GM12872 (cell line): ENCODE results near the gene KIAA1217.

Source experiments
- TF ChIP-seq, protein P1 (sequence below): IDR thresholded peaks from 3 replicates; pipeline ENCODE4 v1.5.1; 2011; ENCODE audit warnings: low read depth, mild to moderate bottlenecking, low read length, moderate library complexity; ENCODE audit not compliant: insufficient read depth

The KIAA1217 gene

DNA sequence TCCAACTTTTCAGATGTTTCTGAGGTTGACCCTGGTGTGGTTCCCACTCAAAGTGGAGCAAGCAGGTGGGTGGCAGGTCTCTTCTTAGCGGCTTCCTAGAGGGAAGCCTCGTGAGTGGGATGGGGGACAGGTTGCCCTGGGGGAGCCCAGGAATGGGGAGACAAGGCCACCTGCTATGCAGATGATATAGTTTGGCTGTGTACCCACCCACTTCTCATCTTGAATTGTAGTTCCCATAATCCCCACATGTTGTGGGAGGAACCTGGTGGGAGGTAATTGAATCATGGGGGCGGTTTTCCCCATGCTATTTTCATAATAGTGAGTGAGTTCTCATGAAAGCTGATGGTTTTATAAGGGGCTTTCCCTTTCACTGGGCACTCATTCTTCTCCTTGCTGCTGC, 68.3 kb downstream of the KIAA1217 start:
- TF ChIP-seq, protein P1, sequence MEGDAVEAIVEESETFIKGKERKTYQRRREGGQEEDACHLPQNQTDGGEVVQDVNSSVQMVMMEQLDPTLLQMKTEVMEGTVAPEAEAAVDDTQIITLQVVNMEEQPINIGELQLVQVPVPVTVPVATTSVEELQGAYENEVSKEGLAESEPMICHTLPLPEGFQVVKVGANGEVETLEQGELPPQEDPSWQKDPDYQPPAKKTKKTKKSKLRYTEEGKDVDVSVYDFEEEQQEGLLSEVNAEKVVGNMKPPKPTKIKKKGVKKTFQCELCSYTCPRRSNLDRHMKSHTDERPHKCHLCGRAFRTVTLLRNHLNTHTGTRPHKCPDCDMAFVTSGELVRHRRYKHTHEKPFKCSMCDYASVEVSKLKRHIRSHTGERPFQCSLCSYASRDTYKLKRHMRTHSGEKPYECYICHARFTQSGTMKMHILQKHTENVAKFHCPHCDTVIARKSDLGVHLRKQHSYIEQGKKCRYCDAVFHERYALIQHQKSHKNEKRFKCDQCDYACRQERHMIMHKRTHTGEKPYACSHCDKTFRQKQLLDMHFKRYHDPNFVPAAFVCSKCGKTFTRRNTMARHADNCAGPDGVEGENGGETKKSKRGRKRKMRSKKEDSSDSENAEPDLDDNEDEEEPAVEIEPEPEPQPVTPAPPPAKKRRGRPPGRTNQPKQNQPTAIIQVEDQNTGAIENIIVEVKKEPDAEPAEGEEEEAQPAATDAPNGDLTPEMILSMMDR = no peak

DNA sequence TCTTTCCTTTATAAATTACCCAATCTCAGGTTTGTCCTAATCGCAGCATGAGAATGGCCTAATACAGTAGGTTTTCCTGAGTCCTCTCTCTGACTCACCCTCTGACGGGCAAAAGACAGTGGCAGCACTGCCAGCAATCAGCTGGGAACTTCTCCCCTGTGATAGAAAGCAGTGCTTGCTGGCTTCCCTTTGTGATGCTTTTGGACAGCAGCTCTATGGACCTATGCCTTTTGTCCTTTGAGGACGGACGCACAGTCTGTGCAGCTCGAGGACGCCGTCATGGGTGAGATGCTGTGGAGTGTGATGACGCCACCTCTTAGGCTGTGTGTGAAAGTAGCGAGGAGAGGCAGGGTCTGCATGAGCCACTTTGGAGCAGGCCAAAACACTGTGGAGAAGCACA, 68.8 kb downstream of the KIAA1217 start:
- TF ChIP-seq, protein P1 = no peak

DNA sequence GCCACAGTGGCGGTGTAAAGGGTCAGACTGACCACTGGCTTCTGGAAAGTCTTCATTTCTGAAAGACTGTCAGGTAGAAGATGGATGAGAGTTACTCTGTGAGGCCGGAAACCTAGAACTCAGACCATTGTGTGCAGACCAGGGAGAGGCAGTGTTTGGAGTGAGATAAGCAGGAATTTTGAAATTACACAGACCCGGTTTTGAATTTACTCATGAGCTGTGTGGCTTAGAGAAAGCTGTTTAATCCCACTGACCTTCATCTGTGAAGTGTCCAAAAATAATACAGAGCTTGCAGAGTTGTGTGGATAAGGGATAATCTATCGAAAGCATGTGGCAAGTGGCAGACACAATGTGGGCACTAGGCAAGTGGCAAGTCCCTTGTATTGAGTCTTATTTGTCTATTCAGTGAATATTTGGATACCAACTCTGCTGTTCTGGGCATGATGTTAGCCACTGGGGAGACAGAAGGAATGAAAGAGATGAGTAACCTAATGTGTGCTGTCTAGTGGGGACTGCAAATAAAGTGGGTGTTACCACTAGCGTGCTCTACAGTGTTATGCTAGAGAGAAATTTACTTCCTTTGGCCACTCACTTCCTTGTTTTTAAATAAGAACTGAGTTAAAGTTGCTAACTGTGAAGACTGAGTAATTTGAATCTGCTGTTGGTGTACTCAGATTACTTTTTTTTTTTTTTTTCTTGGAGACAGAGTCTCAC, 69.4 kb downstream of the KIAA1217 start:
- TF ChIP-seq, protein P1 = no peak

DNA sequence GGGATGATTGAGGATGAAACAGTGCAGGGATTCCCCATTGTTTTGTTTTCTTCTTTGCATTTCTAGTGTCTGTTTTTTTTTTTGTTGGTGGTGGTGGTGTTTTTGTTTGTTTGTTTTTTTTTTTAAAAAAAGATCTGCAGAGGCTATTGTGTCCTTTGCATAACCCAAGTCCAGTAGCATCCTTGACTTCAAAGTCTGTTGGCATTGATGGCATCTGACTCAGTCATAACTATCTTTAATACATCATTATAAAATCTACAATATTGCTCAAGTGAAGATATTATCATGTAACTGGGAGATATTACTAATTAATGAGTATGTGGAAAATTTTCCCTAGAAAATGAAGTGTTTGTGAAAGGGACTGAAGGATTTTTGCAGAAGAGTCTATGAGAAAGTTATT, 70.2 kb downstream of the KIAA1217 start:
- TF ChIP-seq, protein P1 = no peak

DNA sequence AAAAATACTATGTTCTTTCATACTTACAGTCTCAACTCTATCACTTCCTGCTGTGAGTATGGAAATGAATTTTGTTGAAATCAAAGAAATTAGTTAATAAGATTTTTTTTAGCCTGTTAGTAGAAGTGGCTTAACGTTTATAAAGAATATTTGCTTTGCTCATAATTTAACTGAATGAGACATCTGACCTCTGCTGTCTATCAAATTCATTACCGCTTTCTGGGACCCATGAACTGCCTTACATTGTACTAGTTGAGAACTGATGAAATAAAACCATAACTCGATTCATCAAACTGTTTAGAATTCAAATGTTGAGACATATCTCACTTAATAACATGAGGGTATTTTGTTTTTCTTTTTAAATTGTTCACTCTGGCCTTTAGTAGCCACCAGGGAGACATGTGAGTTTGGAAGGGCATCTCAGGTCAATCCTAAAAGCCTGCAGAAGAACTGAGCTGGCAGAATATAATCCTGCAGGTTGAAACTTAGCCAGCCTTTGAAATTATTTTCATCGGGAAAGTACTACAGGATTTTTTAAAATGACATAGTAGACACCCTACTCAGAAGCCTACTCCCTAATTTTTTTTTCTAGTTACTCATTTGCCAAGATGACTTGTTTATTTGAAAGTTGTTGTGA, 78.7 kb downstream of the KIAA1217 start:
- TF ChIP-seq, protein P1 = no peak

DNA sequence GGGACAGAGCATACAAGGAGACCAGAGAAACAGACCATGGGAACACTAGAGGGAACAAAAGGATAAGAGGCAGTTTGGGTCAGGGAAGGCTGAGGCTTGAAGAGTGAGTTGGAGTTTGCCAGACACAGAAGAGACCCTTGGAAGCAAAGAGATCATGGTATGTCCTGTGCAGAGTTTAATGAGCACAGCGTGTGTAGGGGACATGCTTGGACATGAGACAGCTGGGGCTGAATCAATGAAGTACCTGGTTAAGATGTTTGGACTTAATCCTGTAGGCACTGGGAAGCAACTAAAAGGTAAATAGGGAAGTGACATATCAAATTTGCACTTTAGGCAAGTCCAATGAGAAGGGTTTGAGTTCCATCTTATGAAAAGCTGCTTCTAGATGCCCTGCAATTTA, 79.6 kb downstream of the KIAA1217 start:
- TF ChIP-seq, protein P1 = no peak

DNA sequence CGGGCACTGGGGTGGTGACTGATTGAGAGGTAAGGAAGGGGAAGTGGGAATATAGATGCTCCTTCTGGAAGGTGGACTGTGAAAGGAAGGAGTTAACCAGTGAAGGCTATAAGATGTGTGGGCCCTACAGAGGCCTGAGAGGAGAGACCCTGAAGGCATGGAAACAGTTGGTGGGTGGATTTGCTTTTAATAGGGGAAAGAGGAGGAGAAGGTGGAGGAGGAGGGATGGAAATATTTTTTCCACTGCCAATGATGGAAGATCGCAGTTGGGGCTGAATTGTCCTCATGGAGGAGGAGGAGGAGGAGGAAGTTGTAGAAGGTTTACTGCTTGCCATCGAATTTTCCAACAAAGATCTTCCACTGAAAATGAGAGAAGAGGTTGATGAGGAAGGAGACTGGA, 80.3 kb downstream of the KIAA1217 start:
- TF ChIP-seq, protein P1 = no peak
